ENCODE measurements around the gene HAPLN3. TPM values are rescaled to one million over a fixed set of nuclear protein-coding genes. Genes with fewer than 3 reads are reported as not detected.

Gene HAPLN3
- total and polyA plus RNA-seq, 2 of the 4 experiments (the other 2 are of a cell fraction): 5.9 to 28.6 TPM

DNA sequence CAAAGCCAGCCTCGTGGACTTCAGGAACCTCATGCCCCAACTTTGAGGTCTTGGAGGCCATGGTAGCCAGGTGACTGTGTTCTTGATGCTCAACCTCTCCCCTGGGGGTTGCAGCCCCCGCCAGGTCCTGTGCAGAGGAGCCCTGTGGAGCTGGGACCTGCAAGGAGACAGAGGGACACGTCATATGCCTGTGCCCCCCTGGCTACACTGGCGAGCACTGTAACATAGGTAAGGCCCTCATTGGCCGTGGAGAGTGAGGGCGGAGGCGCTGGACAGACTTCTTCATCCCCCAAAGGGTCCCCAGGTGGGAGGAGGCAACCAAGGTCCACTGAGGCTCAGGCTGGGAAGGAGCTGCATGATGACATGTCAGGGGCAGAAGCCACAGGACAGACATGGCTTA lies 35.1 kb downstream of the HAPLN3 start:
- intact Hi-C loops (cut with micrococcal nuclease) (no loop called here), dilution Hi-C loops (cut with HindIII; ENCODE audit: low sequenced_read_pairs, unreplicated experiment) (no loop called here), in situ Hi-C loops (cut with MboI; ENCODE audit: low sequenced_read_pairs) (no loop called here)
- Histone ChIP-seq H4K91ac (ENCODE audit: insufficient read depth, low read depth, low read length) (no peak overlapping the region), H2BK120ac (ENCODE audit: low read depth, low read length) (no peak overlapping the region), H3K27ac (ENCODE audit: insufficient read depth, low read length) (no peak overlapping the region), H3K14ac (replicated peaks; ENCODE audit: low read depth, low read length) (no peak overlapping the region), H3K36me3 (ENCODE audit: control insufficient read depth, insufficient read depth, low read length) (no peaks in the 10 kb centered on the region), H2BK5ac (ENCODE audit: low read depth, low read length, poor library complexity, severe bottlenecking) (no peak overlapping the region), H3K4me2 (ENCODE audit: low read depth, low read length) (no peak overlapping the region), H3K27me3 (ENCODE audit: control insufficient read depth, insufficient read depth, low read length) (peaks cover 45% of the 10 kb centered on the region), H3K9ac (ENCODE audit: low read depth, low read length) (no peak overlapping the region), H3K79me1 (ENCODE audit: low read depth in 1 of 2, low read length in 2 of 2) (no peaks in the 10 kb centered on the region), H4K8ac (ENCODE audit: low read depth in 2 of 2, low read length in 2 of 2) (no peak overlapping the region), H3K4ac (ENCODE audit: low read depth, low read length) (no peak overlapping the region), H3K9me3 (ENCODE audit: control insufficient read depth, insufficient read depth, low read length) (peaks cover 2% of the 10 kb centered on the region; the same call in 1 of the 2 replicates), H2AFZ (replicated peaks; ENCODE audit: low read length, poor library complexity) (no peak overlapping the region), H2BK20ac (ENCODE audit: low read depth, low read length) (no peak overlapping the region), H3K4me1 (ENCODE audit: control insufficient read depth, insufficient read depth, low read length) (no peaks in the 10 kb centered on the region), H3K9me1 (ENCODE audit: insufficient read depth, low read length) (no peaks in the 10 kb centered on the region), H3K4me3 (ENCODE audit: insufficient read depth, low read depth, low read length) (no peak overlapping the region), H3K18ac (ENCODE audit: low read depth, low read length) (no peak overlapping the region), H3K23ac (ENCODE audit: low read depth, low read length) (no peak overlapping the region), H4K20me1 (ENCODE audit: insufficient read depth, low read length) (no peaks in the 10 kb centered on the region), H4K5ac (ENCODE audit: low read depth, low read length) (no peak overlapping the region), H2AK9ac (replicated peaks; ENCODE audit: low read depth, low read length, poor library complexity) (no peak overlapping the region), H3K56ac (ENCODE audit: extremely low read depth, insufficient read depth, low read length) (no peak overlapping the region), H2BK15ac (ENCODE audit: low read depth, low read length) (no peak overlapping the region), H2AK5ac (ENCODE audit: low read depth, low read length) (no peak overlapping the region)
- TF ChIP-seq, protein P1, sequence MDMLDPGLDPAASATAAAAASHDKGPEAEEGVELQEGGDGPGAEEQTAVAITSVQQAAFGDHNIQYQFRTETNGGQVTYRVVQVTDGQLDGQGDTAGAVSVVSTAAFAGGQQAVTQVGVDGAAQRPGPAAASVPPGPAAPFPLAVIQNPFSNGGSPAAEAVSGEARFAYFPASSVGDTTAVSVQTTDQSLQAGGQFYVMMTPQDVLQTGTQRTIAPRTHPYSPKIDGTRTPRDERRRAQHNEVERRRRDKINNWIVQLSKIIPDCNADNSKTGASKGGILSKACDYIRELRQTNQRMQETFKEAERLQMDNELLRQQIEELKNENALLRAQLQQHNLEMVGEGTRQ (IDR thresholded peaks at IDR 0.05; ENCODE audit: low read depth, low read length): no peak
- no peak for TF ChIP-seq MXI1 (IDR thresholded peaks at IDR 0.05; ENCODE audit: borderline replicate concordance, low read depth, low read length)
- TF ChIP-seq SMC3 (IDR thresholded peaks at IDR 0.05; ENCODE audit: low read depth, low read length): no peak
- TF ChIP-seq, protein P2, sequence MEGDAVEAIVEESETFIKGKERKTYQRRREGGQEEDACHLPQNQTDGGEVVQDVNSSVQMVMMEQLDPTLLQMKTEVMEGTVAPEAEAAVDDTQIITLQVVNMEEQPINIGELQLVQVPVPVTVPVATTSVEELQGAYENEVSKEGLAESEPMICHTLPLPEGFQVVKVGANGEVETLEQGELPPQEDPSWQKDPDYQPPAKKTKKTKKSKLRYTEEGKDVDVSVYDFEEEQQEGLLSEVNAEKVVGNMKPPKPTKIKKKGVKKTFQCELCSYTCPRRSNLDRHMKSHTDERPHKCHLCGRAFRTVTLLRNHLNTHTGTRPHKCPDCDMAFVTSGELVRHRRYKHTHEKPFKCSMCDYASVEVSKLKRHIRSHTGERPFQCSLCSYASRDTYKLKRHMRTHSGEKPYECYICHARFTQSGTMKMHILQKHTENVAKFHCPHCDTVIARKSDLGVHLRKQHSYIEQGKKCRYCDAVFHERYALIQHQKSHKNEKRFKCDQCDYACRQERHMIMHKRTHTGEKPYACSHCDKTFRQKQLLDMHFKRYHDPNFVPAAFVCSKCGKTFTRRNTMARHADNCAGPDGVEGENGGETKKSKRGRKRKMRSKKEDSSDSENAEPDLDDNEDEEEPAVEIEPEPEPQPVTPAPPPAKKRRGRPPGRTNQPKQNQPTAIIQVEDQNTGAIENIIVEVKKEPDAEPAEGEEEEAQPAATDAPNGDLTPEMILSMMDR (conservative IDR thresholded peaks at IDR 0.05; ENCODE audit: low read depth, low read length): no peak
- no peak for TF ChIP-seq BHLHE40 (IDR thresholded peaks at IDR 0.05; ENCODE audit: low read depth, low read length)
- TF ChIP-seq NFE2L2 (IDR thresholded peaks at IDR 0.05; ENCODE audit: low read depth, low read length): no peak
- no peak for TF ChIP-seq MAZ (IDR thresholded peaks at IDR 0.05; ENCODE audit: borderline replicate concordance, low read depth, low read length)
- no peak for TF ChIP-seq CEBPB (IDR thresholded peaks at IDR 0.05; ENCODE audit: low read depth, low read length)
- no peak for TF ChIP-seq RFX5 (IDR thresholded peaks at IDR 0.05; ENCODE audit: low read depth, low read length)
- no peak for TF ChIP-seq RCOR1 (IDR thresholded peaks at IDR 0.05; ENCODE audit: insufficient replicate concordance, low read length)
- no peak for TF ChIP-seq CHD1 (IDR thresholded peaks at IDR 0.05; ENCODE audit: low read depth, low read length)
- TF ChIP-seq MAFK (IDR thresholded peaks at IDR 0.05; ENCODE audit: low read depth, low read length): no peak
- TF ChIP-seq, protein P3, sequence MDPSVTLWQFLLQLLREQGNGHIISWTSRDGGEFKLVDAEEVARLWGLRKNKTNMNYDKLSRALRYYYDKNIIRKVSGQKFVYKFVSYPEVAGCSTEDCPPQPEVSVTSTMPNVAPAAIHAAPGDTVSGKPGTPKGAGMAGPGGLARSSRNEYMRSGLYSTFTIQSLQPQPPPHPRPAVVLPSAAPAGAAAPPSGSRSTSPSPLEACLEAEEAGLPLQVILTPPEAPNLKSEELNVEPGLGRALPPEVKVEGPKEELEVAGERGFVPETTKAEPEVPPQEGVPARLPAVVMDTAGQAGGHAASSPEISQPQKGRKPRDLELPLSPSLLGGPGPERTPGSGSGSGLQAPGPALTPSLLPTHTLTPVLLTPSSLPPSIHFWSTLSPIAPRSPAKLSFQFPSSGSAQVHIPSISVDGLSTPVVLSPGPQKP (IDR thresholded peaks at IDR 0.05; ENCODE audit: borderline replicate concordance, low read depth, low read length): no peak
- TF ChIP-seq POLR2A (IDR thresholded peaks at IDR 0.05; ENCODE audit: low read depth, low read length): no peak
- TF ChIP-seq FOS (IDR thresholded peaks at IDR 0.05; ENCODE audit: low read depth, low read length): no peak
- CTCF ChIA-PET: interaction anchor here (0.6 kb wide), 1 partner anchor 1638 kb away, joined by 3 read pairs; no protein-coding TSS in a partner anchor
- WGBS, 2 experiments (ENCODE audit: extremely low coverage in 2 of 2, insufficient read length in 1 of 2): 61% methylated on average over 5 of the region's 7 CpGs; no CpG with 5 or more reads in 1 of the 2 experiments
- no peak for DNase-seq
- POLR2A ChIA-PET (ENCODE audit: unreplicated experiment): no interaction called here
- ATAC-seq (ENCODE audit: low read depth): no peak
- no TSS peak for BruUV-seq (replicated peaks)

All from IMR-90 (cell line).